H1 (cell line): ENCODE results near the gene INIP. TPM values are rescaled to one million over a fixed set of nuclear protein-coding genes. Genes with fewer than 3 reads are reported as not detected.

Source experiments
- CTCF ChIA-PET: fragments of 300-600 bp; sonication (Branson Sonifier 250); formaldehyde crosslinking; loops from one replicate; lab custom pipeline; 2021; ENCODE audit not compliant: partially characterized antibody; lab: Charles Lee
- POLR2A ChIA-PET: fragments of 300-600 bp; sonication (Branson Sonifier 250); formaldehyde crosslinking; loops from one replicate; lab custom pipeline; 2021; ENCODE audit warnings: inconsistent platforms; ENCODE audit not compliant: partially characterized antibody; lab: Charles Lee
- DNase-seq, 2 experiments: peaks; one replicate each; pipeline versions ENCODE4 v3.0.0 to v3.0.0-alpha.2; 2010 to 2022; ENCODE audit warnings: low spot score in 2 of 2, low read depth in 1 of 2, mixed read lengths in 1 of 2
- FAIRE-seq: peaks from 2 replicates; lab custom pipeline; 2011; peaks lifted over from hg19 to GRCh38; lab: Jason Lieb, UNC
- H2AFZ ChIP-seq: 2 replicates; pipeline ENCODE4 v1.8.1; 2012; ENCODE audit warnings: low read length, inconsistent platforms
- H2AK5ac ChIP-seq: 2 replicates; pipeline ENCODE4 v1.6.1; 2013; ENCODE audit warnings: low read depth, low read length
- H2BK120ac ChIP-seq: replicated peaks from 2 replicates; pipeline ENCODE3; 2013; ENCODE audit warnings: low read depth, low read length, inconsistent platforms
- H2BK12ac ChIP-seq: 2 replicates; pipeline ENCODE4 v1.6.1; 2013; ENCODE audit warnings: low read depth, low read length
- H2BK15ac ChIP-seq: 2 replicates; pipeline ENCODE4 v1.6.1; 2013; ENCODE audit warnings: low read length
- H2BK20ac ChIP-seq: 2 replicates; pipeline ENCODE4 v1.6.1; 2013; ENCODE audit warnings: low read length
- H2BK5ac ChIP-seq: 2 replicates; pipeline ENCODE4 v1.6.1; 2013; ENCODE audit warnings: low read depth, low read length
- H3K14ac ChIP-seq: 2 replicates; pipeline ENCODE4 v1.6.1; 2013; ENCODE audit warnings: inconsistent platforms; ENCODE audit not compliant: insufficient read length
- H3K18ac ChIP-seq: 2 replicates; pipeline ENCODE4 v1.6.1; 2013; ENCODE audit warnings: low read length; ENCODE audit errors: extremely low read depth
- H3K23ac ChIP-seq: 2 replicates; pipeline ENCODE4 v1.6.1; 2013; ENCODE audit warnings: inconsistent platforms; ENCODE audit not compliant: insufficient read length
- H3K23me2 ChIP-seq: 2 replicates; pipeline ENCODE4 v1.6.1; 2013; ENCODE audit warnings: low read depth, low read length
- H3K27ac ChIP-seq: 2 replicates; pipeline ENCODE4 v1.6.1; 2011; ENCODE audit warnings: low read depth, low read length, inconsistent platforms
- H3K27me3 ChIP-seq, 4 experiments: replicated peaks in 1 of 4; 1 replicate in 1 of 4; 2 replicates in 3 of 4; pipeline versions ENCODE4 v1.6.1 to v1.8.1; 2011 to 2013; ENCODE audit warnings: low read length in 3 of 4, mild to moderate bottlenecking in 3 of 4, inconsistent platforms in 2 of 4, mixed read lengths in 2 of 4, moderate library complexity in 1 of 4; ENCODE audit not compliant: control insufficient read depth in 3 of 4, insufficient read depth in 3 of 4; ENCODE audit errors: extremely low read depth in 1 of 4
- H3K36me3 ChIP-seq, 4 experiments: 2 replicates each; pipeline versions ENCODE4 v1.6.1 to v1.8.1; 2011 to 2013; ENCODE audit warnings: mild to moderate bottlenecking in 4 of 4, low read length in 3 of 4, moderate library complexity in 2 of 4, control low read depth in 1 of 4, inconsistent platforms in 1 of 4; ENCODE audit not compliant: insufficient read depth in 4 of 4, control insufficient read depth in 2 of 4
- H3K4ac ChIP-seq: replicated peaks from 2 replicates; pipeline ENCODE3; 2013; ENCODE audit warnings: low read length, low read depth, mixed read lengths, inconsistent platforms; ENCODE audit not compliant: insufficient read length
- H3K4me1 ChIP-seq, 4 experiments: replicated peaks in 1 of 4; 1 replicate in 1 of 4; 2 replicates in 3 of 4; pipeline versions ENCODE4 v1.6.1 to v1.8.1; 2011 to 2013; ENCODE audit warnings: low read length in 3 of 4, inconsistent platforms in 2 of 4, mixed read lengths in 1 of 4; ENCODE audit not compliant: insufficient read depth in 4 of 4, control insufficient read depth in 3 of 4
- H3K4me2 ChIP-seq, 2 experiments: 2 replicates each; pipeline versions ENCODE4 v1.6.1 to v1.8.1; 2011 to 2013; ENCODE audit warnings: low read depth in 2 of 2, low read length in 2 of 2, control low read depth in 1 of 2, inconsistent platforms in 1 of 2, mild to moderate bottlenecking in 1 of 2; ENCODE audit not compliant: insufficient read depth in 1 of 2
- H3K4me3 ChIP-seq, 4 experiments: fragments of 200-600, 300-600 bp in 1 of 4; sonication (generic), shearing (Covaris generic), sonication (Bioruptor Twin) in 1 of 4; 2 replicates each; pipeline versions ENCODE4 v1.5.1 to v1.8.1; 2011 to 2016; ENCODE audit warnings: low read length in 4 of 4, low read depth in 3 of 4, control low read depth in 2 of 4, inconsistent platforms in 2 of 4, mild to moderate bottlenecking in 2 of 4, mixed read lengths in 1 of 4, moderate library complexity in 1 of 4; ENCODE audit not compliant: insufficient read depth in 2 of 4; ENCODE audit errors: extremely low read depth in 1 of 4
- H3K56ac ChIP-seq: replicated peaks from 2 replicates; pipeline ENCODE3; 2013; ENCODE audit warnings: low read depth, mild to moderate bottlenecking, mixed read lengths, low read length, inconsistent platforms; ENCODE audit not compliant: insufficient read length
- H3K79me1 ChIP-seq: 2 replicates; pipeline ENCODE4 v1.6.1; 2013; ENCODE audit warnings: low read depth, low read length, control low read depth
- H3K79me2 ChIP-seq, 2 experiments: 2 replicates each; pipeline versions ENCODE4 v1.6.1 to v1.8.1; 2012 to 2013; ENCODE audit warnings: low read length in 2 of 2, mild to moderate bottlenecking in 2 of 2, inconsistent platforms in 1 of 2; ENCODE audit not compliant: insufficient read depth in 2 of 2, control insufficient read depth in 1 of 2
- H3K9ac ChIP-seq, 4 experiments: replicated peaks in 1 of 4; 1 replicate in 1 of 4; 2 replicates in 3 of 4; pipeline versions ENCODE4 v1.6.1 to v1.8.1; 2011 to 2013; ENCODE audit warnings: low read depth in 3 of 4, low read length in 3 of 4, control low read depth in 2 of 4, mild to moderate bottlenecking in 2 of 4, moderate library complexity in 2 of 4, inconsistent platforms in 1 of 4; ENCODE audit errors: extremely low read depth in 1 of 4
- H3K9me3 ChIP-seq, 2 experiments: 2 replicates each; pipeline versions ENCODE4 v1.6.1 to v1.8.1; 2012 to 2013; ENCODE audit warnings: mild to moderate bottlenecking in 2 of 2, moderate library complexity in 2 of 2, control low read depth in 1 of 2, inconsistent platforms in 1 of 2, low read depth in 1 of 2, low read length in 1 of 2, mixed read lengths in 1 of 2; ENCODE audit not compliant: insufficient read depth in 2 of 2
- H4K20me1 ChIP-seq, 2 experiments: replicated peaks in 1 of 2; 2 replicates each; pipeline versions ENCODE3 to v1.8.1; 2011 to 2013; ENCODE audit warnings: inconsistent platforms in 2 of 2, low read length in 2 of 2, mild to moderate bottlenecking in 1 of 2; ENCODE audit not compliant: insufficient read depth in 2 of 2, control insufficient read depth in 1 of 2
- H4K5ac ChIP-seq: 2 replicates; pipeline ENCODE4 v1.6.1; 2013; ENCODE audit warnings: low read length, low read depth, mixed read lengths, inconsistent platforms; ENCODE audit not compliant: insufficient read length
- H4K8ac ChIP-seq: 2 replicates; pipeline ENCODE4 v1.8.0; 2013; ENCODE audit warnings: mild to moderate bottlenecking, moderate library complexity, low read length, inconsistent platforms; ENCODE audit not compliant: insufficient read depth; ENCODE audit errors: extremely low read depth
- H4K91ac ChIP-seq: replicated peaks from 2 replicates; pipeline ENCODE3; 2013; ENCODE audit warnings: low read length, mixed read lengths, inconsistent platforms; ENCODE audit not compliant: insufficient read length
- ATF2 ChIP-seq: IDR thresholded peaks from 2 replicates; pipeline ENCODE4 v1.6.1; 2012; ENCODE audit warnings: low read length, inconsistent platforms
- CBX8 ChIP-seq: fragments of 300-800, 300-1000 bp; sonication (generic); IDR thresholded peaks from 2 replicates; pipeline ENCODE4 v1.7.1; 2016; ENCODE audit warnings: low read depth, low read length, borderline replicate concordance
- CHD1 ChIP-seq: IDR thresholded peaks from 2 replicates; pipeline ENCODE4 v1.6.1; 2012; ENCODE audit warnings: low read depth, low read length, improper control_type of control experiment
- CTCF ChIP-seq, 3 experiments: IDR thresholded peaks; 1 replicate in 2 of 3; 2 replicates in 1 of 3; pipeline versions ENCODE4 v1.5.1 to v1.6.1; 2011; ENCODE audit warnings: low read length in 3 of 3, mild to moderate bottlenecking in 3 of 3, inconsistent platforms in 2 of 3, low read depth in 1 of 3, moderate library complexity in 1 of 3; ENCODE audit not compliant: insufficient read depth in 1 of 3; ENCODE audit errors: control extremely low read depth in 1 of 3
- E2F6 ChIP-seq: IDR thresholded peaks from 2 replicates; pipeline ENCODE4 v1.6.1; 2012; ENCODE audit warnings: inconsistent platforms
- POU5F1 ChIP-seq: IDR thresholded peaks from 2 replicates; pipeline ENCODE4 v1.6.1; 2011; ENCODE audit warnings: low read depth, mild to moderate bottlenecking, low read length, moderate library complexity
- SIRT6 ChIP-seq: IDR thresholded peaks from one replicate; pipeline ENCODE4 v1.7.1; 2012; ENCODE audit warnings: low read length, inconsistent platforms
- SP4 ChIP-seq: IDR thresholded peaks from 2 replicates; pipeline ENCODE4 v1.6.1; 2012; ENCODE audit warnings: low read length, inconsistent platforms
- TBP ChIP-seq: IDR thresholded peaks from 2 replicates; pipeline ENCODE4 v1.6.1; 2011; ENCODE audit warnings: low read depth, low read length, improper control_type of control experiment
- TEAD4 ChIP-seq: IDR thresholded peaks from 2 replicates; pipeline ENCODE4 v1.6.1; 2012; ENCODE audit warnings: low read depth, low read length, inconsistent platforms, mixed read lengths
- WGBS, 2 experiments: shearing (Covaris generic) in 1 of 2; methylation state at CpG; one replicate each; pipeline versions ENCODE4 v1.1.6 to v1.1.7; 2013 to 2015; ENCODE audit warnings: low lambda C conversion rate in 2 of 2, mixed read lengths in 2 of 2, inconsistent platforms in 1 of 2, low coverage in 1 of 2, missing lambda C conversion rate in 1 of 2; ENCODE audit not compliant: insufficient replicate concordance in 2 of 2, insufficient coverage in 1 of 2, insufficient read length in 1 of 2; ENCODE audit errors: extremely low coverage in 1 of 2, missing lambda C conversion rate in 1 of 2; 5-methylcytosine and 5-hydroxymethylcytosine counted together
- polyA plus RNA-seq, 7 experiments: library from polyadenylated mRNA; depleted of rRNA in 3 of 7; stranded (reverse) in 5 of 7; unstranded in 2 of 7; fragments of >200 nt in 5 of 7; fragments of 200-250 nt in 2 of 7; gene quantifications; 1 replicate in 5 of 7; 2 replicates in 1 of 7; 4 replicates in 1 of 7; pipeline versions ENCODE4 v1.2.1 to v1.2.3, GENCODE V29; 2011 to 2013; ENCODE audit warnings: missing spikeins in 2 of 7, mixed read lengths in 2 of 7
- total RNA-seq: library from RNA; stranded (reverse); fragmentation: NEBNext Ultra II Directional; extraction: Animal tissue kit (Norgen Biotek cat#: 25700); gene quantifications from 2 replicates; pipeline ENCODE4 v1.2.1, GENCODE V29; 2021

The INIP gene
- total and polyA plus RNA-seq, 2 of the 8 experiments (the other 6 are each of a cell fraction or from before 2014, with no cell fraction given): 10.7 to 18.3 TPM

- Histone ChIP-seq H3K79me2 (peaks cover 0 to 38% of the 10 kb centered on the region in 2 experiments; a peak in 3 of 4 replicates), H3K9ac (no peak overlapping the region), H3K18ac (no peak overlapping the region), H4K8ac (no peak overlapping the region), H3K79me1 (no peaks in the 10 kb centered on the region; the same call in 1 of the 2 replicates), H2BK5ac (no peak overlapping the region), H3K23me2 (no peaks in the 10 kb centered on the region), H4K91ac (no peak overlapping the region), H2BK120ac (no peak overlapping the region), H2BK12ac (no peak overlapping the region), H4K5ac (no peak overlapping the region), H3K4me3 (no peak overlapping the region), H3K14ac (no peak overlapping the region), H4K20me1 (peaks cover 0 to 2% of the 10 kb centered on the region in 2 experiments), H3K56ac (no peak overlapping the region), H3K9me3 (no peaks in the 10 kb centered on the region), H3K23ac (no peak overlapping the region), H3K4me1 (no peaks in the 10 kb centered on the region), H3K27ac (no peak overlapping the region), H3K4me2 (no peak overlapping the region), H2AFZ (no peak overlapping the region), H2BK20ac (no peak overlapping the region), H3K36me3 (peaks cover 0 to 13% (median 0%) of the 10 kb centered on the region in 4 experiments; a peak in 4 of 8 replicates), H2BK15ac (no peak overlapping the region), H3K4ac (no peak overlapping the region), H3K27me3 (no peaks in the 10 kb centered on the region), H2AK5ac (no peak overlapping the region)
- CTCF ChIA-PET: interaction anchor here (0.6 to 1.4 kb wide), 6 partner anchors 16 to 624 kb away, joined by 3 to 4 read pairs (median 4); partner anchors contain the start of gene PTBP3
- POLR2A ChIA-PET: no interaction called here
- no peak for DNase-seq
- WGBS, 2 experiments: 97% methylated on average over 3 of the region's 3 CpGs; no CpG with 5 or more reads in 1 of the 2 experiments
- no peak for FAIRE-seq
- TF ChIP-seq SP4: no peak
- TF ChIP-seq CHD1: no peak
- no peak for TF ChIP-seq CBX8
- TF ChIP-seq E2F6: no peak
- no peak for TF ChIP-seq TEAD4
- no peak for TF ChIP-seq CTCF (IDR thresholded peaks at IDR 0.05; ENCODE audit: control extremely low read depth in 1 of 3, insufficient read depth in 1 of 3, low read depth in 1 of 3, low read length in 3 of 3)
- no peak for TF ChIP-seq POU5F1
- TF ChIP-seq SIRT6: no peak
- no peak for TF ChIP-seq ATF2
- TF ChIP-seq TBP: no peak
Observed at GRCh38 chr9:112712678-112713077, 5.2 kb downstream of the INIP start.
